Measurements from ENCODE around the gene PRKAR2A. TPM values are rescaled to one million over a fixed set of nuclear protein-coding genes. Genes with fewer than 3 reads are reported as not detected.
A peak's percentile ranks its signal among the peaks of the same experiment; 100 is the strongest.
"Not testable (repeated sequence)": the region's sequence is repeated elsewhere in the genome, so short reads cannot be mapped to it uniquely, and the experiment has no call there.

Gene PRKAR2A
- total RNA-seq, 2 donors from 2014 or later, result 38.9 to 41.2 TPM

- peaks cover 5% of the 10 kb centered on the region for H3K4me1 ChIP-seq (ENCODE audit: control insufficient read depth, insufficient read depth, low read length)
- WGBS, 2 experiments (ENCODE audit: insufficient coverage in 1 of 2, insufficient read length in 1 of 2), result 91 to 92% methylated on average over 7 of the region's 7 CpGs
- no peak overlapping the region for H3K4me3 Mint-ChIP-seq
- no peaks in the 10 kb centered on the region for H3K27me3 ChIP-seq (ENCODE audit: control insufficient read depth, insufficient read depth, low read length, poor library complexity, severe bottlenecking)
- H3K4me3 ChIP-seq (ENCODE audit: low read length), result no peak overlapping the region
- H3K27ac ChIP-seq (ENCODE audit: low read depth, low read length), result no peak overlapping the region
- peaks cover 11% of the 10 kb centered on the region for H3K36me3 Mint-ChIP-seq (ENCODE audit: low read depth)
- H3K9me3 Mint-ChIP-seq, result no peaks in the 10 kb centered on the region
- TF ChIP-seq CTCF (conservative IDR thresholded peaks at IDR 0.05), result no peak
- H3K36me3 ChIP-seq (ENCODE audit: control insufficient read depth, insufficient read depth, low read length), result peaks cover 20% of the 10 kb centered on the region
- H3K9me3 ChIP-seq (ENCODE audit: control insufficient read depth, low read length), result peaks cover 7% of the 10 kb centered on the region
- H3K4me1 Mint-ChIP-seq, result peaks cover 7% of the 10 kb centered on the region
- H3K27me3 Mint-ChIP-seq (ENCODE audit: insufficient read depth), result no peaks in the 10 kb centered on the region
- no peak overlapping the region for H3K9ac ChIP-seq (ENCODE audit: extremely low read depth, low read length, poor library complexity, severe bottlenecking)
- DNase-seq, result no peak
- H3K27ac Mint-ChIP-seq, result no peak overlapping the region
Observed at GRCh38 chr3:48743773-48744172, 103.9 kb downstream of the PRKAR2A start.

GRCh38 chr3:48741226-48741625 lies 106.4 kb downstream of the PRKAR2A start:
- DNase-seq; H3K9me3 Mint-ChIP-seq; H3K4me3 ChIP-seq (ENCODE audit: low read length); H3K4me3 Mint-ChIP-seq; H3K27me3 Mint-ChIP-seq (ENCODE audit: insufficient read depth); H3K36me3 Mint-ChIP-seq (ENCODE audit: low read depth); H3K4me1 Mint-ChIP-seq; H3K27ac Mint-ChIP-seq; H3K9me3 ChIP-seq (ENCODE audit: control insufficient read depth, low read length); H3K27ac ChIP-seq (ENCODE audit: low read depth, low read length); H3K27me3 ChIP-seq (ENCODE audit: control insufficient read depth, insufficient read depth, low read length, poor library complexity, severe bottlenecking); H3K9ac ChIP-seq (ENCODE audit: extremely low read depth, low read length, poor library complexity, severe bottlenecking); H3K4me1 ChIP-seq (ENCODE audit: control insufficient read depth, insufficient read depth, low read length): not testable (repeated sequence)
- H3K36me3 ChIP-seq (ENCODE audit: control insufficient read depth, insufficient read depth, low read length), result peaks cover 11% of the 10 kb centered on the region
- WGBS, 2 experiments (ENCODE audit: insufficient coverage in 1 of 2, insufficient read length in 1 of 2), result 94 to 96% methylated on average over 8 to 10 of the region's 10 CpGs

GRCh38 chr3:48739955-48740823 lies 107.5 kb downstream of the PRKAR2A start:
- Histone ChIP-seq H3K27me3 (ENCODE audit: control insufficient read depth, insufficient read depth, low read length, poor library complexity, severe bottlenecking) (no peaks in the 10 kb centered on the region), H3K36me3 (ENCODE audit: control insufficient read depth, insufficient read depth, low read length) (peaks cover under 1% of the 10 kb centered on the region), H3K4me1 (ENCODE audit: control insufficient read depth, insufficient read depth, low read length) (peaks cover 5% of the 10 kb centered on the region), H3K9me3 (ENCODE audit: control insufficient read depth, low read length) (peaks cover 1% of the 10 kb centered on the region), H3K4me3 (ENCODE audit: low read length) (peak overlapping the region; percentile 57), H3K27ac (ENCODE audit: low read depth, low read length) (no peak overlapping the region), H3K9ac (ENCODE audit: extremely low read depth, low read length, poor library complexity, severe bottlenecking) (no peak overlapping the region)
- 43 to 46% methylated on average over 10 to 15 of the region's 15 CpGs for WGBS, 2 experiments (ENCODE audit: insufficient coverage in 1 of 2, insufficient read length in 1 of 2)
- Mint-ChIP-seq H3K4me1 (peaks cover 11% of the 10 kb centered on the region), H3K9me3 (peaks cover under 1% of the 10 kb centered on the region), H3K27me3 (ENCODE audit: insufficient read depth) (no peaks in the 10 kb centered on the region), H3K4me3 (no peak overlapping the region), H3K27ac (no peak overlapping the region), H3K36me3 (ENCODE audit: low read depth) (no peaks in the 10 kb centered on the region)
- DNase-seq, result peak; percentile 95
- peak; percentile 89 for TF ChIP-seq CTCF (conservative IDR thresholded peaks at IDR 0.05)
